ENCODE measurements around the gene DARS1.
"Not testable (repeated sequence)": the region's sequence is repeated elsewhere in the genome, so short reads cannot be mapped to it uniquely, and the experiment has no call there.

DARS1 gene

DNA sequence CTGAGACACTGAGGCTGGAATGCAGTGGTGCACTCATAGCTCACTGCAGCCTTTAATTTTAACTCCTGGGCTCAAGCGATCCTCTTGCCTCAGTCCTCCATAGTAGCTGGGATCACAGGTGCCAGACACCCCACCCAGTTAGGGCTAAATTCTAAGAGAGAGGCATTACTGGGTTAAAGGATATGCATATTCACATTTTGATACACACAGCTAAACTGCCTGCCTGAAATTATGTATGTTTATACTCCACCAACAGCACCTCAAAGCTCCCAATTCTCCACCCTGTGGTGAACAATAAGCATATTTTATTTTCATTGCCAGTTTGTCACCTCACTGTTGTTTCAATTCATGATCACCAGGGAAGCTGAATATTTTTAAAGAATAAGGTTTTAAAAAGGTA lies 90.5 kb downstream of the DARS1 start:
- DNase-seq (ENCODE audit: low read depth, low spot score), result no peak
- no peak overlapping the region for H3K27ac ChIP-seq

DNA sequence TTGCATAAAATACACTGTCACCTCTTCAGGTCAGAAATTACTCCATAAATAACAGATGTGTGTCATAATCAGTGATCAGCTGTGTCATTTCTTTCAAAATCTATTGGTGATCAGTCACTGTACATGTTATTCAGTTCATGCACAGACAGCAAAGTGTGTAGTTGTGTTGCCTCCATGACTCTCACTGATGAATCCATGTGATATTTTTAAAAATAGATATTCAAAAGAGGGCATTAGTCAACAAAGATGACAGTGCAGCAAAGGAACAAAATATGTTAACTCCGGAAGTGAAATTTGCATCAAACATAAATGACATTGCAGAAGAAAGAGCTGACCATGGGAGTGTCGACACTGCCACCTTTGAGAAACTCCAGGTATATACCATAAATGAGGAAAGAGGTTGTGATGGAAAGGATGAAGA lies 92.0 kb downstream of the DARS1 start:
- no peak for DNase-seq (ENCODE audit: low read depth, low spot score)
- no peak overlapping the region for H3K27ac ChIP-seq

DNA sequence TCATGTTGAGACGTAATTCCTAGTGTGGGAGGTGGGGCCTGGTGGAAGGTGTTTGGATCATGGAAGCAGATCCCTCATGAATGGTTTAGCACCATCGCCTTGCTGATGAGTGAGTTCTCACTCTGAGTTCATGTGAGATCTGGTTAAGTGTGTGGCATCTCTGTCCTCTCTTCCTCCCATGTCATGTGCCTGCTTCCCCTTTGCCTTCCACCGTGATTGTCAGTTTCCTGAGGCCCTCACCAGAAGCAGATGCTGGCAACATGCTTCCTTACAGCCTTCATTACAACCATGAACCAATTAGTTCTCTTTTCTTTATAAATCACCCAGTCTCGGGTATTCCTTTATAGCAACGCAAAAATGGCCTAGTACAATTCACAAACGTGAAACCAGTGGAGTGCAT lies 94.6 kb downstream of the DARS1 start:
- no peak for DNase-seq (ENCODE audit: low read depth, low spot score)
- H3K27ac ChIP-seq, result no peak overlapping the region

DNA sequence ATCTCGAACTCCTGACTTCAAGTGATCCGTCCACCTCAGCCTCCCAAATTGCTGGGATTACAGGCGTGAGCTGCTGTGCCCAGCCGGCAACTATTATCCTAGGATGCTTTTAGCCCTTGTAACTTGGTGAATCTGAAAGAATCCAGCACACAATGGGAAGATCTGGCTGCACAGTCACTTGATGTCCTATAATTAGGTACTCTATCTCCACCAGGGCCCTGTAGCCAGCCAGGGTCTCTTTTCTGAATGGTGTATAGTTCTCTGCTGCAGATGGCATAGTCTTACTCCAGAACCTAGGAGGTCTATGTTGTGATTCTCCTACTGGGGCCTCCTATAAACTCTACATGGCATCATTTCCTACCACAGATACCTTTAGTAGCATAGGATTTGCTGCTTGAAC lies 95.3 kb downstream of the DARS1 start:
- no peak overlapping the region for H3K27ac ChIP-seq

DNA sequence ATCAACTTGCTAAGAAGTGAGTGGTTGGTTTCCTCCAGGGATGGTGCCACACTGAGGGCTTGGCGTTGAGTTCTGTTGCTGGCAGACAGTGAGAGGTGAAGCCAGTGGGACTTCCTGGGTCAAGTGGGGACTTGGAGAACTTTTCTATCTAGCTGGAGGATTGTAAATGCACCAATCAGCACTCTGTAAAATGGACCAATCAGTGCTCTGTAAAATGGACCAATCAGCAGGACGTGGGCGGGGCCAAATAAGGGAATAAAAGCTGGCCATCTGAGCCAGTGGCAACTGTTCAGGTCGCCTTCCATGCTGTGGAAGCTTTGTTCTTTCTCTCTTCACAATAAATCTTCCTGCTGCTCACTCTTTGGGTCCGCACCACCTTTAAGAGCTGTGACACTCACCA lies 96.8 kb downstream of the DARS1 start:
- not testable (repeated sequence) for DNase-seq (ENCODE audit: low read depth, low spot score); H3K27ac ChIP-seq

More for the DNA sequence above, 95.3 kb downstream of the DARS1 start:
- no peak for DNase-seq (ENCODE audit: low read depth, low spot score)

DNA sequence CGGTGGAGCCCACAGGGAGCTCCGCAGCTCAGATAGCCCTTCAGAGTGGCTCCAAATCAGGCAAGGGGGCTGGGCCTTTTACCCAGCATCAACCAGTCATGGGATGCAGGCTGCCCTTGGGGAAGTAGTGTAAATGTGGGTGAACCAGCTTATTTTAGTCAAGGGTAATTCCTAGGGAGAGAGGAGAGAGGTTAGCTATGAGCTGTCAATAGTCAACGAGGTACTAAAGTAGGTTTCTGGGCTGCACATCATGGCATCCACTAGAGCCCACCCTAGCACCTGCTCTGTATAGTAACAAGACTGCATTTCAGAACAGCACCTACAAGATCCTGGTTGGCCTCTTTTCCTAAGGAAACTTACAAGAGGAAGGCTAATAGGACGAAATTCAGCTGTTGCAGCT lies 99.7 kb downstream of the DARS1 start:
- no peak for DNase-seq (ENCODE audit: low read depth, low spot score)
- no peak overlapping the region for H3K27ac ChIP-seq

DNA sequence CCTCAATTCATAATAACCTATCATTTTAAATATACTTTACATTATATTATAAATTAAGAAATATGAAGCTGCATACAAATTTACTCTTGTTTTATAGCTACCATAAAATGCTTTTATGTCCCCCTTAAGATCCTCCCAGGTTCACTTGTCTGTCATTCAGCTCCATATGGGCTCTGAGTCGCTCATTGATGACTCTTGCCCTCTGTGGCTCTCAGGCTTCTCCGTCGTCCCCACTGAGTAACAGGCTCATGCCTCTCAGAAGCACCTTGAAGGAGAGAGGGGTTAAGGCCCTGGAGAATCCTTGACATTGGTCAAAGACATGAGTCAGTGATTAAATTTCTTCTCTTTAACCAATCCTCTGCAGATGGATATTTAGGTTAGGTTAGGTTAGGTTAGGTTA lies 103.0 kb downstream of the DARS1 start:
- H3K27ac ChIP-seq, result no peak overlapping the region
- DNase-seq (ENCODE audit: low read depth, low spot score), result no peak

DNA sequence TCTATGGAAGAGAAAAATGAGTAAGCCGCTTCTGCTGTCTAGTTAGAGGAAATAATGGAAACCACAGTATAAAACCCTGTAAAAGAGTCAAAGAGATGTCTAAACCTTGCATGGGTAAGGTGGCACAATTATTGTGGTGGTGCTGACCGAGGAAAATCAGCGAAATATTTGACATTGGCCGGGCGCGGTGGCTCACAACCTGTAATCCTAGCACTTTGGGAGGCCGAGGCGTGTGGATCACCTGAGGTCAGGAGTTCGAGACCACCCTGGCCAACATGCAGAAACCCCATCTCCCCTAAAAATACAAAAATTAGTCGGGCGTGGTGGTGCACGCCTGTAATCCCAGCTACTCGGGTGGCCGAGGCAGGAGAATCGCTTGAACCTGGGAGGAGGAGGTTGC lies 108.7 kb downstream of the DARS1 start:
- not testable (repeated sequence) for H3K27ac ChIP-seq; DNase-seq (ENCODE audit: low read depth, low spot score)

DNA sequence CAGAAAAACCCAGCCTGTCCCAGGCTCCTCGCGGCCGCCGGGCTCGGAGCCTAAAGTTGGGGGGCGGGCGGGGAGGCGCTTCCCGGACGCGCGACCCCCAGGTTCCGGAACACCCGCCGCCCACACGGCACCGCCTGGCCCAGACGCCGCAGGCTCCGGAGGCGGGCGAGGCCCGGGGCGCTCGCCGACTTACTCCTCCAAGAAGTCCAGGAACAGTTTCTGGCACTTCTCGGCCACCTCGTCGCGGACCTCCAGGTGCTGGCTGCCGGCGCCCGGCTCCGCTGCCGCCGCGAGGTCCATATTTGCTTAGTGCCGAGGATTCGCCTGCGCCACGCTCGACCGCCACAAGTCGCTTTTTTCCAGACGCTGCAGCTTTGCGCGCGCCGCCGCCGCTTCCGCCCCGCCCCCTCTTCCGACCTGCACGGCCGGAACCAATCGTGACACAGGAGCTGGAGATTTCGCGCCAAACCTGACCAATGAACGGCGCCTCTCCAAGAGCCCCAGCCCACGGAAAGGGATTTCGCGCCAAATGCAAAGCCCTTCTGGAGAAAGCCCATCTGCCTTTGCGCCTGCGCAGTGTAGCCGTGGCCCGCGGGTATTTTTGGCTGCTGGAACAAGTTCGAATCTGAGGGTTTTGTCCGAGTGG lies 109.2 kb downstream of the DARS1 start, which contains the start of gene MCM6:
MCM6 (minus strand) TSS at position 378 of the 646 bp plus-strand sequence; CDS start at position 300, 78 bp downstream.
- H3K27ac ChIP-seq, result peak within 1 kb of the TSS; percentile 13
- peak; percentile 88 for DNase-seq (ENCODE audit: low read depth, low spot score)

DNA sequence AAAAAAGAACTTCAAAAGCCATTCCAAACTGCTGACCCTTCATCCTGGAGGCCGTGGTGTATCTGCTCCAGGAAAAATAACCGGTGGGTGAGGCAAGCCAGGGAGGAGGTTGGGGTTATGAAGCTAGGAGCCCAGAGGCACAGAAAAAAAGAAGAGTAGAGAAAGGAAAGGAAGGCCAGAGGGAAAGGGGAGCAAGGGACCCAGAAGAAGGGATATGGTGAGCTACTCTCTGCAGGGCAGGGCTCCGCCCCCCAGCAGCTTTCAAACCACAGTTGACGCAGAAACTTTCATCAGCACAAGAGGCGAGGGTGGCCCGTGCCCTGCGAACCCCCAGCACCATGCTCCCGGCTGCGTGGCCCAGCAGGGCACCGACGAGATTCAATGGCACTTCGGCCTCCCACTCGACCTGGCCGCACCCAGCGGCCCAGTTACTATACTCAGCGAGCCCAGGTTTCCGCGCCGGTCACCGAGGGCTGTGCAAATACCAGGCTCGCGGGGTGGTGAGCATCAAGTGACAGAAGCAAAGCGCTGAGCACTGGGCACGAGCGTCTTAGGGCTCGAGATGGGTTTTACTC lies 109.8 kb downstream of the DARS1 start:
- DNase-seq (ENCODE audit: low read depth, low spot score), result no peak
- peak overlapping the region; percentile 13 for H3K27ac ChIP-seq

DNA sequence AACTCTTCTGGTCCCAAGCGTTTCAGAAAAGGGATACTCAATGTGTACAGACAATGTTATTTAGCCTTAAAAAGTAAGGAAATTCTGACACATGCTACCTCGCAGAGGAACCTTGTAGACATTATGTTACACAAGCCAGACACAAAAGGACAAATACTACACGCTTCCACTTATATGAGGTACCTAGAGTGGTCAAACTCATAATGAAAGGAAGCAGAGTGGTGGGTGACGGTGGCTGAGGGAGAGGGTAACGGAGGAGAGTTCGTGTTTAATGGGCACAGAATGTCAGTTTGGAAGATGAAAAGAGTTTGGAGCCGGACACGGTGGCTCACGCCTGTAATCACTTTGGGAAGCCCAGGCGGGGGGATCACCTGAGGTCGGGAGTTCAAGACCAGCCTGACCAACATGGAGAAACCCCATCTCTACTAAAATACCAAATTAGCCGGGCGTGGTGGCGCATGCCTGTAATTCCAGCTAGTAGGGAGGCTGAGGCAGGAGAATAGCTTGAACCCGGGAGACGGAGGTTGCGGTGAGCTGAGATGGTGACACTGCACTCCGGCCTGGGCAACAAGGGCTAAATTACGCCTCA lies 110.6 kb downstream of the DARS1 start:
- no peak overlapping the region for H3K27ac ChIP-seq
- DNase-seq (ENCODE audit: low read depth, low spot score), result no peak

DNA sequence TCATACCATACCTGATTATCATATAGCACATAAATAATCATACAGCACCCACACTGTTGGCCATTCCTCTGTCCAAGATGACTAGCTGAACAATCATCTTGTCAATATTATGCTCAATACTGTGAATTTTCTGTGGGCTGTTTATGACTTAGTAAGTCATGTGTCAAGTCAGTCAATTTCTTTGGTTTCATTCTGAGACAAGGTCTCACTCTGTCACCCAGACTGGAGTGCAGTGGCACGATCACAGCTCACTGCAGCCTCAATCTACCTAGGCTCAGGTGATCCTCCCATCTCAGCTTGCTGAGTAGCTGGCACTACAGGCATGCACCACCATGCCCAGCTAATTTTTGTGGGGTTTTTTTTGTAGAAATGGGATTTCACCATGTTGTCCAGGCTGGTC lies 114.9 kb downstream of the DARS1 start:
- H3K27ac ChIP-seq, result no peak overlapping the region
- DNase-seq (ENCODE audit: low read depth, low spot score), result no peak

DNA sequence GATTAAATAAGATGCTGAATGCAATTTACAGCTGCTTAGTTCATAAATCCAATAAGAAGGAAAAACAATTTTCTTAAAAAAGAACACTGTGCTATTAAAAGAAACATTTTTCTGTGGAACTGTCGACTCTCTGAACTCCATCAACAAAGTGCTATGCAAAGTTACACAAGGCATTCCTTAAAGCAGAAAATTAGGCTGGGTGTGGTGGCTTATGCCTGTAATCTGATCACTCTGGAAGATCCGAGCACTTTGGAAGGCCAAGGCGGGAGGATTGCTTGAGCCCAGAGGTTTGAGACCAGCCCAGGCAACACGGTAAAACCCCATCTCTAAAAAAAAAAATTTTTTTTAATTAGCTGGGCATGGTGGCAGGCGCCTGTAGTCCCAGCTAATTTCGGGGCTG lies 122.2 kb downstream of the DARS1 start:
- no peak overlapping the region for H3K27ac ChIP-seq
- DNase-seq (ENCODE audit: low read depth, low spot score), result no peak

DNA sequence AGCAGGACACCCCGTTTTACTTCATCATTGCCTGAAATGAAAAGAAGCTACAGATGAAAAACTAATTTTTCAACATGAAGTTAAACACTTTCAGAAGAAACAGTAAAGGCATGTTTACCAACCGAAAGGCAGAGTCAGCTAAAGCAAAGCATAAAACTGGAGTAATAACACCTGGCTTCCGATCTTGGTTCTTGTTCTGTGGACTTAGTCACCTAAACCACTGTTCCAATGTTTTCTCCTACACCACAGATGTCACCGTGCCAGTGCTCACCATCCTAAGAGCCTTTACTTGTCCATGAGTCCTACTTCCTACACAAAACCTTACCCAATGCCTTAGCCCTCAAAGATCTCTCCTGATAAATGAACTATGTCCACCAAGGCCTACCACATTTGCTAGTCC lies 122.7 kb downstream of the DARS1 start:
- H3K27ac ChIP-seq, result no peak overlapping the region

More for the DNA sequence above, 122.7 kb downstream of the DARS1 start:
- no peak for DNase-seq (ENCODE audit: low read depth, low spot score)

Data from epithelial cell of prostate (primary cell).